NCI-H1417 (cell line): ENCODE results near the gene GLB1L.
"Not testable (repeated sequence)": the region's sequence is repeated elsewhere in the genome, so short reads cannot be mapped to it uniquely, and the experiment has no call there.

Experiments used
- DNase-seq, 3 experiments: peaks; one replicate each; lab custom pipeline; 2025; lab: John Stamatoyannopoulos, UW

GLB1L gene

GRCh38 chr2:219245148-219245898, at the start of gene GLB1L, which contains the start of gene STK16:
Gene GLB1L, minus strand, starts transcription at chr2:219245444. Its CDS starts 1,871 bp downstream, at chr2:219243573.
Gene STK16, plus strand, starts transcription at chr2:219245479. Its CDS starts 521 bp downstream, at chr2:219246000.
- DNase-seq: peak; percentile 79 to 90 (median 83)

- peak; percentile 8 to 81 (median 14) for DNase-seq
Observed at GRCh38 chr2:219294356-219295351, 49.4 kb upstream of the GLB1L start.

DNA sequence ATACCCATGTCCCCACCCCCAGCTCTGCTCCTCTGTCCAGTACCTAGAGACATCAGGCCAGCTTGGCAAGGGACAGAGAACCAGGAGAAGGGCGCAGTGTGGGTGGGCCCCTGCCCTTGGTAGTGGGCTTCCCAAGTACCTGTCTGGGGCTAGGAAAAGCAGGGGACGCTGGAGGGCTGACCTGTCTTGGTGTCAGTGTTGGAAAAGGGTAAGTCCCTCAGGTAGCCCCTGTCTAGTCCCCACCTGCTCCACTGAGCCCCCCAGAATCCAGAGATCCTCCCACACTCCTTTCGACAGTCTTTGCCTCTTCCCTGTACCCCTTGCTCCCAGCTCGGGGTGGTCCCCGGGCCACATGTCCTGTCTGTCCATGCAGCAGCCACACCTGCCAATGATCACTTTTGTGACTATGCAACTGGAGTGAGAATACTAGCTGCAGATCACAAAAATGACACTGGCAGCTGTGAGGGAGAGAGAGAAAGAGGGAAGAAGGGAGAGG, 48.5 kb upstream of the GLB1L start:
- DNase-seq: no peak

- DNase-seq: no peak
Observed at GRCh38 chr2:219292616-219293015, 47.4 kb upstream of the GLB1L start.

DNA sequence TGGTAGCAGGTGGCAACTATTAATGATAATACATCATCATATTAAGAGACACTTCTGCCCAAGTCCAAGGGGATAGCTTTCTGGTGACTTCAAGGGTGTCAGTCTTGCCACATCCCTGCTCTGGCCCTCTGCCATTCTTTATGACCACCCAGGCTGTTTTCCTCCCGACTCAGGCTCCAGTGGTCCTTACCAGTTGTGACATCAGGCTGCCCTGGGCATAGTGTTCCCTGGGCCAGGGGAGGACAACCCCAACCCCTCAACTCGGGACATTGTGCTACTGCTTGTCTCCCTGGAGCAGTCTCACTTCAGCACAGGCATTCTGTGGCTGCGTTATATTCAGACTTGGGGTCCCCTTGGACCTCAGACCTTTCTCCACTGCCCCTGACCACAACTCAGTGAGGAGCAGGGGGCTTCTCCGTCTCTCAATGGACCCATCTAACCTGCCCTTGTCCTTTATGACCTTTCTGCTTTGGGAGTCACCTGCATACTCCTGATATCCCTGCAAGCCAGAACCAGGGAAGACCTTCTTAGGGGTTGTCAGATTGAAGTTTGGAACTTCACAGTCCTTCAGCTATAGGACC, 46.8 kb upstream of the GLB1L start:
- no peak for DNase-seq

- no peak for DNase-seq
Observed at GRCh38 chr2:219291394-219291793, 46.1 kb upstream of the GLB1L start.

DNA sequence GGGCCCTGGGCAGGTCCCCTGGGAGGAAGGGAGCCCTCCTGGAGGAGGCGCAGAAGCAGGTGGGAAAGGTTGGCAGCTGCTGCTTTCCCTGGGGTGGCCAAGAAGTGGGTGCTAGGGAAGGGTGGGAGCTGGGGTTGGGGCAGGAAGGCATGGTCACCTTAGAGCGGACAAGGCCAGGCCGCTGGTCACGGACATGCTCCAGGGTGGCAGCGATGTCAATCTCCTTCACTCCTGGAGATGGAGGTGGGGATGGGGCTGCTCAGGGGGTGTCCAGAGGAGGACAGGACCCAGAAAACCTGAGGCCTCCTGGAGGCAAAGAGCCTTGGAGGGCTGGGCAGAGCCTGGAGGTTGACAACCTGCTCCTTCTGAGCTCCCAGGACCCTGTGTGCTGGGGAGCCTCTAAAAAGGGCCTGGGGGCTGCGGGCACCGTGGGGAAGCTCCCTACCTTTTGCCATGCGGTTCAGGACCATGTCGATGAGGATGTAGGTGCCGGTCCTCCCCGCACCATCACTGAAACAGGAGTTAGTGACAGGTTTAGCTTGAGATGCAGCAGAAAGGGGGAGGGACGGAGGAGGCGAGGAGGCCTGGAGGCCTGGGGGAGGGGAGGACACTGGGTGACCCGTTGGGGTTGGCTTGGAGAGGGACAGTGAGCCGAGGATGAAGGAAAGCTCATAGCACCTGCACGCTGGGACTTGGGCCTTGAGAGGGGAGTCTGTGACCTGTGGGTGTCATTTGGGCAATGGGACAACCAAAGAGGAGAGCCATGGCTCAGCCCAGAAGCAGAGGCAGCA, 45.3 kb upstream of the GLB1L start:
- DNase-seq: no peak

DNA sequence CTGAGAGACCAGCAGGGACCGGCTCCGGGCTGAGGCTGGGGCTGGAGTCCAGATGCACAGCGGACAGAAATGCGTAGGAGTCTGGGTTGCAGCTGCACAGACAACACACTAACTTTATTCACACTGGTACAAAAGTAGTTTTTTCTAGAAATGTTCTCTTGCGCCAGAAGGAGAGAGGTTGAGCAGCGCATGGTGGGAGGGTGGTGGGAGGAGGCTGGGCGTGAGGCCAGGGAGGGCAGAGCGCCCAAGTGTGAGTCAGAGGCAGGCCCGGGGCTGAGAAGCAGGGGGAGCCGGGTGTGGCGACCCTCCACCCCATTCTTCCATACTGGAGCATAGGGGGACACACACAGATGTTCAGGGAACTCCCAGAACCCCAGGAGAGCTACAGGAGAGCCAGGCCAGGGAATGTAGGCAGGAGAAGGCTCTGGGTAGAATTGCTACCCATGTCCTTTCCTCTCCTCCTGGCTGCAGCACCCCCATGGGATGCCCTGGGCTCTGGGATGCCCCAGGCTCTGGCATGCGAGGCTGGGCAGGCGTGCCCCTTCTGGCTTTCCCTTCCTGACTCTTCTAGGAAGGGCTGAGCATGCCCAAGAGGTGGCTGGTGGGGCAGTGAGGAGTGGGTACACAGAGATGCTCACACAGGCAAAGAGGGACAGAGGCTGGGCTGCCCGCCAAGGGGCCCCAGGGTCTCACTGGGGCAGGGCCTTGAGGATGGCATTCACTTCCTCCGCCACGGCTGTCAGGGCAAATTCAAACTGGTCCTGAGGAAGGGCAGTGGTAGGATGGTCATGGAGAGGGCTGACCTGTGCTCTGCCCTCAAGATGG, 44.5 kb upstream of the GLB1L start:
- DNase-seq: no peak

- no peak for DNase-seq
Observed at GRCh38 chr2:219289195-219289536, 43.9 kb upstream of the GLB1L start.

DNA sequence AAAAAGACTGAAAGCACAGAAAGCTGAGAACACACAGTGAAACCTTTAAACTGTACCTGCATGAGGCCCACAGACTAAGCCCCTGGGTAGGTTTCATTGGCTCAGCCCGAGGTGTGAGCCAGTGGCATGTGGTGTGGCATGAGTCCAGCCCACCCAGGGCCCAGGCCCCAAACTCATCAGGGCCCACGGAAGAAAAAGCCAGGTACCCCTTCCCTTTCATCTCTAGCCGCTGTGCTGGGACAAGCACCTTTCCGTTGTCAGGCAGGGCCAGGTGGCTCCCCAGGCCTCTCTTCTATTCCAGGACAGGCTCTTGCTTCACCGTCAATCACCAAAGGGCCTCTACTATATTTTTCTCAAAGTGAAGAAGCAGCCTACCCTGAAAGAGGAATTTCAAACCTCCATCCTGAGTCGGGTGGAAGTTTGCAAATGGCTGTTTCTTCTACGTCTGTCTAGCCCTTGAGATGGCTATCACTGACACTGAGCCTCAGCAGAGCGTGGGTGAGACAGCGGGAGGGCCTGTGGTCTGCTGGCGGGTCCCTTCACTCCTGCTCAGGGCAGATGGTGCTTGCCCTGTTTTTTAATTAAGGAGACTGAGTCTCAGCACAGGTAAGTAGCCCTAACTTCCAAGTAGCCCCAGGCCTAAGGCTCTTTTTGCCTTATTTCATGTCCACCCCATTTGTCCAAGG, 42.5 kb upstream of the GLB1L start:
- no peak for DNase-seq

GRCh38 chr2:219287116-219287440, 41.8 kb upstream of the GLB1L start:
- not testable (repeated sequence) for DNase-seq

GRCh38 chr2:219286436-219287115, 41.3 kb upstream of the GLB1L start:
- no peak for DNase-seq

- DNase-seq: peak in 1 of 3 experiments; percentile 2
Observed at GRCh38 chr2:219285894-219286425, 40.7 kb upstream of the GLB1L start.

- DNase-seq: no peak
Observed at GRCh38 chr2:219285373-219285735, 40.1 kb upstream of the GLB1L start.

- DNase-seq: no peak
Observed at GRCh38 chr2:219284501-219285372, 39.5 kb upstream of the GLB1L start.

- DNase-seq: no peak
Observed at GRCh38 chr2:219282943-219283581, 37.8 kb upstream of the GLB1L start.

DNA sequence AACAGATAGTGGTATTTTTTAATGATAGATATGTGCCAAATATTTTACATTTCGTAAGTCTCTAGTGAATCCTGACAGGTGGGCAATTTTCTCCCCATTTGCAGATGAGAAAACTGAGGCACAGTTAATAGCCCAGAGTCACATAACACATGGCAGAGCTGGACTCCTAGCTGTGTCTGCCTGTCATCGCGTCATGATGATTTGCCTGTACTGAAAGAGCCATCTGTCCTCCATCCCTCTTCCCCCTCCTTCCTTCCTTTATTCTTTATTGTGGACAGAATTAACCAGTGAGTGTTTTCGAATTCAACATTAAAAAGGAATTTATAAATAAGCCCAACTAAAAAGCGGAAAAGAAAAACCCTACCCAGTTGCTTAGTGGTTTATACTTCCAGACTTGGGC, 37.1 kb upstream of the GLB1L start:
- no peak for DNase-seq

GRCh38 chr2:219281588-219281987, 36.3 kb upstream of the GLB1L start:
- DNase-seq: no peak
